ENCODE measurements around the gene XXYLT1. TPM values are rescaled to one million over a fixed set of nuclear protein-coding genes. Genes with fewer than 3 reads are reported as not detected.

XXYLT1 gene, protein sequence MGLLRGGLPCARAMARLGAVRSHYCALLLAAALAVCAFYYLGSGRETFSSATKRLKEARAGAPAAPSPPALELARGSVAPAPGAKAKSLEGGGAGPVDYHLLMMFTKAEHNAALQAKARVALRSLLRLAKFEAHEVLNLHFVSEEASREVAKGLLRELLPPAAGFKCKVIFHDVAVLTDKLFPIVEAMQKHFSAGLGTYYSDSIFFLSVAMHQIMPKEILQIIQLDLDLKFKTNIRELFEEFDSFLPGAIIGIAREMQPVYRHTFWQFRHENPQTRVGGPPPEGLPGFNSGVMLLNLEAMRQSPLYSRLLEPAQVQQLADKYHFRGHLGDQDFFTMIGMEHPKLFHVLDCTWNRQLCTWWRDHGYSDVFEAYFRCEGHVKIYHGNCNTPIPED
- total RNA-seq = 10 to 100 TPM in 2 of 3 donors, 1 to 10 TPM in 1; 7.2 to 13.0 (median 10.8) TPM

DNA sequence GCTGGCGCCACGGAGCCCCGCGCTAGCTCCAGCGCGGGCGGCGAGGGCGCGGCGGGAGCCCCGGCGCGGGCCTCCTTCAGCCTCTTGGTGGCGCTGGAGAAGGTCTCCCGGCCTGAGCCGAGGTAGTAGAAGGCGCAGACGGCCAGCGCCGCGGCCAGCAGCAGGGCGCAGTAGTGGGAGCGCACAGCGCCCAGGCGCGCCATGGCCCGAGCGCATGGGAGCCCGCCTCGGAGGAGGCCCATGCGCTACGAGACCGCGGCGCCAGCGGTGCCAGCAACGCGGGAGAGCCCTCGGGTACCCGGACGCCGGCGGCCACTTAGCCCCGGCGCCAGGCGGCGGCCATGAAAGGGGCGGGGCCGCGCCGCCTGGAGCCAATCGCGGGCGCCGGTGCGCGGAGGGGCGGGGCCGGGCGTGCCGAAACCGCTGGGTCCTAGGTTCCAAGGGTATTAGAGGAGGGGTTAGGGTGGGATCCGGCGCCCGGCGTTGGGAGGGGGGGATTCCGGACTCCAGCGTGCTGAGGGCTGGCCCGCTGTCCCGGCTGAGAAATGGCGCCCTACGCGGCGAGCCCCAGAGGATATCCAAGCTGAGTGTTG is at the start of gene XXYLT1:
XXYLT1 (minus strand) TSS at position 343 of the 593 bp plus-strand sequence; CDS start at position 242, 101 bp downstream.
- TF ChIP-seq, protein P1, sequence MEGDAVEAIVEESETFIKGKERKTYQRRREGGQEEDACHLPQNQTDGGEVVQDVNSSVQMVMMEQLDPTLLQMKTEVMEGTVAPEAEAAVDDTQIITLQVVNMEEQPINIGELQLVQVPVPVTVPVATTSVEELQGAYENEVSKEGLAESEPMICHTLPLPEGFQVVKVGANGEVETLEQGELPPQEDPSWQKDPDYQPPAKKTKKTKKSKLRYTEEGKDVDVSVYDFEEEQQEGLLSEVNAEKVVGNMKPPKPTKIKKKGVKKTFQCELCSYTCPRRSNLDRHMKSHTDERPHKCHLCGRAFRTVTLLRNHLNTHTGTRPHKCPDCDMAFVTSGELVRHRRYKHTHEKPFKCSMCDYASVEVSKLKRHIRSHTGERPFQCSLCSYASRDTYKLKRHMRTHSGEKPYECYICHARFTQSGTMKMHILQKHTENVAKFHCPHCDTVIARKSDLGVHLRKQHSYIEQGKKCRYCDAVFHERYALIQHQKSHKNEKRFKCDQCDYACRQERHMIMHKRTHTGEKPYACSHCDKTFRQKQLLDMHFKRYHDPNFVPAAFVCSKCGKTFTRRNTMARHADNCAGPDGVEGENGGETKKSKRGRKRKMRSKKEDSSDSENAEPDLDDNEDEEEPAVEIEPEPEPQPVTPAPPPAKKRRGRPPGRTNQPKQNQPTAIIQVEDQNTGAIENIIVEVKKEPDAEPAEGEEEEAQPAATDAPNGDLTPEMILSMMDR (IDR thresholded peaks at IDR 0.05) = peak in 2 of 3 donors; percentile 28 to 48
- TF ChIP-seq POLR2A (IDR thresholded peaks at IDR 0.05) = no peak
- Histone ChIP-seq H3K27ac (peak within 1 kb of the TSS; percentile 14 to 70), H3K9me3 (no peaks in the 10 kb centered on the region), H3K4me1 (peaks cover 0 to 8% of the 10 kb centered on the region in 2 donors), H3K4me3 (peak within 1 kb of the TSS; percentile 63 to 95 (median 72)), H3K27me3 (no peaks in the 10 kb centered on the region), H3K36me3 (no peaks in the 10 kb centered on the region)
- peak; percentile 55 to 83 for DNase-seq (ENCODE audit: low spot score in 2 of 2)
- intact Hi-C loops (cut with DNase I; ENCODE audit: low total_unique reads) = no loop called here

DNA sequence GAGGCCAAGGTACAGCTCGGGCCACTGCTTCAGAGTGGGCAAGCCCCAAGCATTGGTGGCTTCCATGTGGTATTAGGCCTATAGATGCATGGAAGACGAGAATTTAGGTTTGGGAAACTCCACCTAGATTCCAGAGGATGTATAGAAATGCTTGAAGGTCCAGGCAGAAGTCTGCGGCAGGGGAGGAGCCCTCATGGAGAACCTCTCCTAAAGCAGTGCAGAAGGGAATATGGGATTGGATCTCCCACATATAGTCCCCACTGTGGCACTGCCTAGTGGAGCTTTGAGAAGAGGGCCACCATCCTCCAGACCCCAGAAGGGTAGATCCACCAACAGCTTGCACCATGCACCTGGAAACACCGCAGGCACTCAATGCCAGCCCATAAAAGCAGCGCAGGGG is 48.1 kb upstream of the XXYLT1 start:
- no peaks in the 10 kb centered on the region for H3K36me3 ChIP-seq
- intact Hi-C loops (cut with DNase I; ENCODE audit: low total_unique reads) = no loop called here
- no peak for DNase-seq (ENCODE audit: low spot score in 2 of 2)
- H3K4me1 ChIP-seq = no peaks in the 10 kb centered on the region
- H3K4me3 ChIP-seq = no peak overlapping the region
- H3K9me3 ChIP-seq = peaks cover 0 to 6% of the 10 kb centered on the region in 2 donors
- TF ChIP-seq POLR2A (IDR thresholded peaks at IDR 0.05) = no peak
- TF ChIP-seq, protein P1 (IDR thresholded peaks at IDR 0.05) = no peak
- H3K27ac ChIP-seq = no peak overlapping the region
- no peaks in the 10 kb centered on the region for H3K27me3 ChIP-seq

DNA sequence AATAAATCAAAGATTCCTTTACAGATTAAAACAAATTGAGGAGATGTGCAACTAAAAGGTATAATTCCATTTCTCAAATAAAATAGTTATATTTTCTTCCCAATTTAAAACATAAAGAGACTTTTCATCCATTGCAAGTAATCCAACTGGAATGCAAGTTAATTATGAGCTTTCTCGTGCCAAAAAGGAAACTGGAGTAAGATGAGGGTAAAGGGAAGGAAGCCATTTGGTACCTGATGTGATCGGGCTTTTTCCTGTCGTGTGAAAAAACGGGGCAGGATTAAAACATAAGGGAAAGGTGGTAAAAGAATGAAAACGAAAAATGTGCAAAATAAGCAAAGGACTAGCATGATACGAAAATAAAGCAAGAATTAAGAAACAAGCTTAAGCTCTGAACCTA is 41.8 kb upstream of the XXYLT1 start:
- H3K36me3 ChIP-seq = no peaks in the 10 kb centered on the region
- H3K4me3 ChIP-seq = no peak overlapping the region
- H3K9me3 ChIP-seq = no peaks in the 10 kb centered on the region
- TF ChIP-seq POLR2AphosphoS5 (IDR thresholded peaks at IDR 0.05) (no peak), POLR2A (IDR thresholded peaks at IDR 0.05) (no peak)
- TF ChIP-seq, protein P1 (IDR thresholded peaks at IDR 0.05) = no peak
- H3K27me3 ChIP-seq = no peaks in the 10 kb centered on the region
- DNase-seq (ENCODE audit: low spot score in 2 of 2) = no peak
- no peak overlapping the region for H3K27ac ChIP-seq
- intact Hi-C loops (cut with DNase I; ENCODE audit: low total_unique reads) = no loop called here
- no peaks in the 10 kb centered on the region for H3K4me1 ChIP-seq

DNA sequence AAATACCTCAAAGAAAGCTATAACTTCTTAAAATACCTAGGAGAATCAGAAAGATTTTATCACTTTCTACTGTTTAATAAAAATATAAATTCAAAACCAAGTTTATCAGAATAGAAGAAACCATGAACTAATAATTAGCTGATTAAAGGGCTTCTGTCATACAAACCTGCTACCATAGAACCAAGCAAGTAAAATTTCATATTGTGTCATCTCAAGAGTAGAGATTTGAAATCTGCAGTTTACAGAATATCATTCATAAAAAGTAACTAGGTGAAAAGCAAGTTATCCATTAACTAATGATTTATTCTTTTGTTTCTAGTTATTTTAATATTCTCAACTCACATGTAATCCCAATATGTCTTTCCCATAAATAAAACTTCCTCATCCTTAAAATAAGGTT is 36.8 kb upstream of the XXYLT1 start:
- DNase-seq (ENCODE audit: low spot score in 2 of 2) = no peak
- H3K27ac ChIP-seq = no peak overlapping the region
- H3K4me1 ChIP-seq = no peaks in the 10 kb centered on the region
- no peaks in the 10 kb centered on the region for H3K9me3 ChIP-seq
- H3K4me3 ChIP-seq = no peak overlapping the region
- no peaks in the 10 kb centered on the region for H3K36me3 ChIP-seq
- no peak for TF ChIP-seq POLR2AphosphoS5 (IDR thresholded peaks at IDR 0.05)
- TF ChIP-seq, protein P1 (IDR thresholded peaks at IDR 0.05) = no peak
- TF ChIP-seq POLR2A (IDR thresholded peaks at IDR 0.05) = no peak
- intact Hi-C loops (cut with DNase I; ENCODE audit: low total_unique reads) = no loop called here
- no peaks in the 10 kb centered on the region for H3K27me3 ChIP-seq

DNA sequence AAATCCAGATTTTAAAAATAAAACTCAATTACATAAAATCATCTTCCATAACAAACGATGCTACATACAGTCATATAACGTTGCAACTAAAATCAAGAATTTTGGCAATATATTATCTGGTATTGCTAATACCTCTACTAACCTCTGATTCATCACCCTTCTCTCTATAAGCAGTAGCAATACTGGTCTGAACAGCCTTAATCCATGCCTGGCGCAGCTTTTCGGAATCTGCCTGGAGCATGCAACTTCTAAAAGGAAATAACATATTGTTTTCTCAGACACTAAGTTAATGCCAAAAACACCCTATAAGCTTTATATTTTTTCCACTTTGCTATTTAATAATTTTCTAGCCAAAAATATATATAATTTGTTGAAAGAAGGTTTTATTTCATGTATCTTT is 35.4 kb upstream of the XXYLT1 start:
- no peak overlapping the region for H3K4me3 ChIP-seq
- intact Hi-C loops (cut with DNase I; ENCODE audit: low total_unique reads) = no loop called here
- DNase-seq (ENCODE audit: low spot score in 2 of 2) = no peak
- TF ChIP-seq, protein P1 (IDR thresholded peaks at IDR 0.05) = no peak
- TF ChIP-seq POLR2A (IDR thresholded peaks at IDR 0.05) = no peak
- no peak for TF ChIP-seq POLR2AphosphoS5 (IDR thresholded peaks at IDR 0.05)
- no peaks in the 10 kb centered on the region for H3K9me3 ChIP-seq
- H3K27me3 ChIP-seq = no peaks in the 10 kb centered on the region
- no peaks in the 10 kb centered on the region for H3K4me1 ChIP-seq
- H3K27ac ChIP-seq = no peak overlapping the region
- H3K36me3 ChIP-seq = no peaks in the 10 kb centered on the region
